OCI-LY1 (cell line): ENCODE data around the gene MXRA7.

Source experiments
- H2AFZ ChIP-seq: fragments of 200-600 bp; sonication (generic), shearing (Covaris generic); 2 replicates; pipeline ENCODE4 v1.6.0; 2014; ENCODE audit warnings: antibody characterized with exemption, mild to moderate bottlenecking, low read length
- H3F3A ChIP-seq: fragments of 200-600 bp; sonication (generic), shearing (Covaris generic); 2 replicates; pipeline ENCODE4 v1.6.0; 2014; ENCODE audit warnings: mild to moderate bottlenecking, antibody characterized with exemption, low read length, moderate library complexity; ENCODE audit not compliant: insufficient read depth
- H3K27ac ChIP-seq: fragments of 200-600 bp; sonication (generic); 2 replicates; pipeline ENCODE4 v1.5.1; 2014; ENCODE audit warnings: low read length, mixed run types, mild to moderate bottlenecking, low read depth; ENCODE audit not compliant: poor library complexity, severe bottlenecking
- H3K27me3 ChIP-seq: fragments of 200-600 bp; sonication (generic); 2 replicates; pipeline ENCODE4 v1.6.0; 2014; ENCODE audit warnings: antibody characterized with exemption, mild to moderate bottlenecking, low read length, moderate library complexity; ENCODE audit not compliant: insufficient read depth
- H3K36me3 ChIP-seq: fragments of 200-600 bp; sonication (generic); 2 replicates; pipeline ENCODE4 v1.6.1; 2014; ENCODE audit warnings: mild to moderate bottlenecking, antibody characterized with exemption, low read length, moderate library complexity, mixed read lengths; ENCODE audit not compliant: insufficient read depth
- H3K4me1 ChIP-seq: fragments of 200-600 bp; sonication (generic); 2 replicates; pipeline ENCODE4 v1.5.1; 2014; ENCODE audit warnings: mild to moderate bottlenecking, low read length, moderate library complexity; ENCODE audit not compliant: insufficient read depth, severe bottlenecking
- H3K4me2 ChIP-seq: fragments of 200-600 bp; sonication (generic), shearing (Covaris generic); 2 replicates; pipeline ENCODE4 v1.6.1; 2014; ENCODE audit warnings: low read length
- H3K4me3 ChIP-seq: fragments of 200-600 bp; sonication (generic); 2 replicates; pipeline ENCODE4 v1.5.1; 2014; ENCODE audit warnings: low read length, low read depth, mild to moderate bottlenecking, mixed read lengths; ENCODE audit not compliant: poor library complexity, severe bottlenecking
- H3K79me2 ChIP-seq: fragments of 200-600 bp; shearing (Covaris generic); 2 replicates; pipeline ENCODE4 v1.6.1; 2016; ENCODE audit warnings: mixed run types, low read length, mixed read lengths; ENCODE audit not compliant: insufficient read depth
- H3K9ac ChIP-seq: fragments of 200-600 bp; sonication (generic), shearing (Covaris generic); 2 replicates; pipeline ENCODE4 v1.6.1; 2014; ENCODE audit warnings: mild to moderate bottlenecking, low read length, mixed read lengths
- H3K9me2 ChIP-seq: fragments of 200-600 bp; sonication (generic), shearing (Covaris generic); 2 replicates; pipeline ENCODE4 v1.6.1; 2014; ENCODE audit warnings: low read depth, mild to moderate bottlenecking, low read length, mixed read lengths
- H3K9me3 ChIP-seq: fragments of 200-600 bp; shearing (Covaris generic); 2 replicates; pipeline ENCODE4 v1.6.1; 2014; ENCODE audit warnings: low read length, mixed read lengths
- H4K20me1 ChIP-seq: fragments of 200-600 bp; sonication (generic), shearing (Covaris generic); 2 replicates; pipeline ENCODE4 v1.6.0; 2016; ENCODE audit warnings: mild to moderate bottlenecking, low read length; ENCODE audit not compliant: insufficient read depth
- CTCF ChIP-seq: fragments of 200-600 bp; sonication (generic), shearing (Covaris generic); IDR thresholded peaks from 2 replicates; pipeline ENCODE4 v1.5.1; 2017; ENCODE audit warnings: mild to moderate bottlenecking, antibody characterized with exemption, low read length, moderate library complexity, mixed read lengths
- EZH2 ChIP-seq: fragments of 200-600 bp; sonication (generic), shearing (Covaris generic); IDR thresholded peaks from 2 replicates; pipeline ENCODE4 v1.8.0; 2017; ENCODE audit warnings: borderline replicate concordance, mixed run types, mild to moderate bottlenecking, antibody characterized with exemption, low read length, moderate library complexity, mixed read lengths

MXRA7 gene

GRCh38 chr17:76727745-76728456 is 17.1 kb upstream of the MXRA7 start:
- TF ChIP-seq CTCF (no peak), EZH2 (no peak)
- Histone ChIP-seq H3K4me2 (peak overlapping the region; percentile 93), H3K9me3 (no peaks in the 10 kb centered on the region), H3K79me2 (peaks cover 13% of the 10 kb centered on the region), H3K9ac (peak overlapping the region; percentile 99), H3K27ac (peak overlapping the region; percentile 92), H3K27me3 (no peaks in the 10 kb centered on the region), H3F3A (peaks cover 13% of the 10 kb centered on the region), H4K20me1 (no peaks in the 10 kb centered on the region), H3K4me1 (peaks cover 48% of the 10 kb centered on the region), H3K9me2 (no peaks in the 10 kb centered on the region), H3K4me3 (peak overlapping the region; percentile 93), H2AFZ (no peak overlapping the region), H3K36me3 (peaks cover 57% of the 10 kb centered on the region)

GRCh38 chr17:76726776-76727718 is 16.3 kb upstream of the MXRA7 start, which contains the start of gene METTL23:
TSS of gene METTL23 (plus strand) at chr17:76726839. CDS start at chr17:76729711, 2,872 bp downstream.
- TF ChIP-seq EZH2 (no peak), CTCF (peak; percentile 72)
- H3K79me2 ChIP-seq = peaks cover 13% of the 10 kb centered on the region
- H3K4me2 ChIP-seq = peak within 1 kb of the TSS; percentile 94
- H3K9ac ChIP-seq = peak within 1 kb of the TSS; percentile 99
- H3K27me3 ChIP-seq = no peaks in the 10 kb centered on the region
- H3K9me2 ChIP-seq = no peaks in the 10 kb centered on the region
- no peak within 1 kb of the TSS for H2AFZ ChIP-seq
- peak within 1 kb of the TSS; percentile 93 for H3K4me3 ChIP-seq
- peaks cover 56% of the 10 kb centered on the region for H3K36me3 ChIP-seq
- no peaks in the 10 kb centered on the region for H3K9me3 ChIP-seq
- no peaks in the 10 kb centered on the region for H4K20me1 ChIP-seq
- H3F3A ChIP-seq = peaks cover 7% of the 10 kb centered on the region
- peak within 1 kb of the TSS; percentile 92 for H3K27ac ChIP-seq
- peaks cover 40% of the 10 kb centered on the region for H3K4me1 ChIP-seq

- Histone ChIP-seq H3K9ac (peak within 1 kb of the TSS; percentile 99), H2AFZ (no peak within 1 kb of the TSS), H3F3A (peaks cover under 1% of the 10 kb centered on the region; the same call in 1 of the 2 replicates), H3K9me3 (no peaks in the 10 kb centered on the region), H3K4me2 (peak within 1 kb of the TSS; percentile 94), H3K4me1 (peaks cover 35% of the 10 kb centered on the region), H4K20me1 (no peaks in the 10 kb centered on the region), H3K27ac (peak within 1 kb of the TSS; percentile 92), H3K27me3 (no peaks in the 10 kb centered on the region), H3K9me2 (no peaks in the 10 kb centered on the region), H3K4me3 (peak within 1 kb of the TSS; percentile 93), H3K36me3 (peaks cover 56% of the 10 kb centered on the region), H3K79me2 (peaks cover 13% of the 10 kb centered on the region)
- TF ChIP-seq CTCF (no peak), EZH2 (no peak)
Measured at GRCh38 chr17:76726231-76726775, 15.5 kb upstream of the MXRA7 start, which contains the start of gene JMJD6. TSS of gene JMJD6 (minus strand) at chr17:76726606. CDS start at chr17:76726475, 131 bp downstream.
